Measurements from ENCODE around the gene PSME4.

The PSME4 gene

GRCh38 chr2:53970724-53971602 lies at the start of gene PSME4:
TSS of gene PSME4 (minus strand) at chr2:53970993. CDS start at chr2:53970784, 209 bp downstream.
- peak; percentile 91 to 92 for DNase-seq (ENCODE audit: low read depth in 2 of 2)

- DNase-seq (ENCODE audit: low read depth in 2 of 2): no peak
Observed at GRCh38 chr2:54015798-54016699, 45.3 kb upstream of the PSME4 start.

DNA sequence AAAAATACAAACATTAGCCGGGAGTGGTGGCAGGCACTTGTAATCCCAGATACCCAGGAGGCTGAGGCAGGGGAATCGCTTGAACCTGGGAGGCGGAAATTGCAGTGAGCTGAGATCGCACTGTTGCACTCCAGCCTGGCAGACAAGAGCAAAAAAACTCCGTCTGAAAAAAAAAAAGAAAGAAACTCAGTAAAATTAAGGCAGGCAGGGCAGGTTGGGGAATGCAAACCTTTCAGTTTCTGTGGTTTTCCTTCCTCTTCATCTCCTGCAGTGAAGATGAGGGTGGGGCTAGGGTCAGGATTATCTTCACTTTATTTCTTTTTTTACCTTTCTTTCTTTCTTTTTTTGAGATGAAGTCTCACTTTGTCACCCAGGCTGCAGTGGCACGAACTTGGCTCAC lies 43.2 kb upstream of the PSME4 start:
- no peak for DNase-seq (ENCODE audit: low read depth in 2 of 2)

GRCh38 chr2:54012538-54013141 lies 41.8 kb upstream of the PSME4 start:
- no peak for DNase-seq (ENCODE audit: low read depth in 2 of 2)

- DNase-seq (ENCODE audit: low read depth in 2 of 2): no peak
Observed at GRCh38 chr2:54009549-54009948, 38.8 kb upstream of the PSME4 start.

DNA sequence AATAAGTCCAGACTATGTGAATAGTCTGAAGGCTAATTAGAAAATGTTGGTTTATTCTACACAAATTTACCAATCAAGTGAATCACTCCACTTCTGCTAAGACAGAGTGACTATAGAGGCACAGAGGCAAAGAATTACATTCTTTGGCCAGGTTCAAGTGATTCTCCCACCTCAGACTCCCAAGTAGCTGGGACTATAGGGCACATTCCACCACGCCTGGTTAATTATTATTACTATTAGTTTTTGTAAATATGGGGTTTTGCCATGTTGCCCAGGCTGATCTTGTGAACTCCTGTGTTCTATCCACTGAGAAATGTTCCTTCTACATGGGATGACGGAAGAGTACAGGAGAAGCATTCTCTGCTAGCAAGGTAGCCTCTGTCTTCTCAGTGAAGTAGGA lies 37.6 kb upstream of the PSME4 start:
- DNase-seq (ENCODE audit: low read depth in 2 of 2): no peak

DNA sequence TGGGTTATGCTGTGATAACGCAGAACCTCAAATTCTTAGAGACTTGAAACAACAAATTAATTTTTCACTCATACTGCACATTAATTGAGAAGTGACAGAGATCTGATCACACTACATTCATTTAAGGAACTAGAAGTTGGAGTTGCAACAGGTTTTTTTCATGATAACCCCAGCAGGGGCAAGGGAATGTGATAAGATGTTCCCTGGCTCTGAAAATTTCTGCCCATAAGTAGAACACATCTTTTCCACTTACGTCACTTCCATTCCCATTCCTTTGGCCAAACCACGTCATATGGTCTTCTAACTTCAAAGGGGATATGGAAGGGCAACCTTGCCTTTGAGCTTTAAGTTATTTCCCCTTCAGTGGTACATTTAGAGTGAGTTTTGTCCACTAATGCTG lies 29.7 kb upstream of the PSME4 start:
- no peak for DNase-seq (ENCODE audit: low read depth in 2 of 2)

GRCh38 chr2:54000122-54000521 lies 29.3 kb upstream of the PSME4 start:
- DNase-seq (ENCODE audit: low read depth in 2 of 2): no peak

DNA sequence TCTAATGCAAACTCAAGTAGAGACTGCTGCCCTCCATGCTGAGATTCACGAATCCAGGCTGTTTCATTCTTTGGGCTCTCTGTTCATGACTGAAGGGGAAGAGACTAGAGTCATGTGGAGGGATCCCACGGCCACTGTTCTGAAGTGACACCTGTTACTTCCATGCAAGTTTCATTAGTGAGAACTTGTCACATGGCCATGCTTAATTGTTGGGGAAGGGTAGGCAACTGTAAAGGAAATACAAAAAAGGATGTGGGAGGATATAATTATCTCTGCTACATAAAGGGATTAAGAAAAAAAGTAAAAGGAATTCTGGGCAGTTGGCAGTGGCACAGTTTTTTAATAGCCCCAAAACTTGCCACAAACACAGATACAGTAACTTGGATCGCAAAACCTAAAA lies 28.0 kb upstream of the PSME4 start:
- no peak for DNase-seq (ENCODE audit: low read depth in 2 of 2)

- no peak for DNase-seq (ENCODE audit: low read depth in 2 of 2)
Observed at GRCh38 chr2:53994818-53995808, 24.3 kb upstream of the PSME4 start.

DNA sequence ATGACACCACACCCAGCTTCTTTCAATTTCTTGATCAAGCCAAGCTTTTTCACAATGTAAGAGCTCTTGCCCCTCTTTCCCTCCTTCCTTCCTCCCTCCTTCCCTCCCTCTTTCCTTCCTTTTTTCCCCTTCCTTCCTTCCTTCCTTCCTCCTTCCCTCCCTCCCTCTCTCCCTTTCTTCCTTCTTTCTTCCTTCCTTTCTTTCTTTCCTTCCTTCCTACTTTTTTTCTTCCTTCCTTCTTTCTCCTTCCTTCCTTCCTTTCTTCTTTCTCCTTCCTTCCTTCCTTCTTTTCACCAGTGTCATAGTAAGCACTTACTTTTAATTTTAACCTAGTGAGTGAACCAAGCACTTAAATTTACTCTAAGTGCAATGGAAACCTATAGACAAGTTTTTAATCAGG lies 21.2 kb upstream of the PSME4 start:
- no peak for DNase-seq (ENCODE audit: low read depth in 2 of 2)

GRCh38 chr2:53989210-53989862 lies 18.5 kb upstream of the PSME4 start:
- no peak for DNase-seq (ENCODE audit: low read depth in 2 of 2)

DNA sequence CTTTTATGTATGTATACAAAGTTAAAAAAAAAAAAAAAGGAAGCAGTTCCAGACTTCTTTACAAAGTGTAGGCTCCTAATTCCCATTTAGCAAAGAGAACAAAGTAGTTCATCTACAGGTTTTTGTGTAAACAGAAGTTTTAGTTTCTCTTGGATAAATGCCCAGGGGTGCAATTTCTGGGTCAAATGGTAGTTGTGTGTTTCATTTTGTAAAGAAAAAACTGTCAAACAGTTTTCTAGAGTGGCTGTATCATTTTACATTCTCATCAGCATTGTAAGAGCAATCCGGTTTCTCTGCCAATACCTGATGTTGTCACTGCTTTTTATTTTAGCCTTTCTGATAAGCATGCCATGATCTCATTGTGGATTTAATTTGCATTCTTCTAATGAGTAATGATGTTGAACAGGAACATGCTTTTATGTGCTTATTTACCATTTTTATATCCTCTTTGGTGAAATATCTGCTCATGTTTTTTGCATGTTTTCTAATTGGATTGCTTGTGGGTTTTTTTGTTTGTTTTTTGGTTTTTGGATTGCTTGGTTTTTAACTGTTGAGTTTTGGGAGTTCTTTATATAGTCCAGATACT lies 16.6 kb upstream of the PSME4 start:
- DNase-seq (ENCODE audit: low read depth in 2 of 2): no peak

GRCh38 chr2:53985646-53986045 lies 14.9 kb upstream of the PSME4 start:
- no peak for DNase-seq (ENCODE audit: low read depth in 2 of 2)

- DNase-seq (ENCODE audit: low read depth in 2 of 2): no peak
Observed at GRCh38 chr2:53969968-53970723, 647 bp downstream of the PSME4 start.

DNA sequence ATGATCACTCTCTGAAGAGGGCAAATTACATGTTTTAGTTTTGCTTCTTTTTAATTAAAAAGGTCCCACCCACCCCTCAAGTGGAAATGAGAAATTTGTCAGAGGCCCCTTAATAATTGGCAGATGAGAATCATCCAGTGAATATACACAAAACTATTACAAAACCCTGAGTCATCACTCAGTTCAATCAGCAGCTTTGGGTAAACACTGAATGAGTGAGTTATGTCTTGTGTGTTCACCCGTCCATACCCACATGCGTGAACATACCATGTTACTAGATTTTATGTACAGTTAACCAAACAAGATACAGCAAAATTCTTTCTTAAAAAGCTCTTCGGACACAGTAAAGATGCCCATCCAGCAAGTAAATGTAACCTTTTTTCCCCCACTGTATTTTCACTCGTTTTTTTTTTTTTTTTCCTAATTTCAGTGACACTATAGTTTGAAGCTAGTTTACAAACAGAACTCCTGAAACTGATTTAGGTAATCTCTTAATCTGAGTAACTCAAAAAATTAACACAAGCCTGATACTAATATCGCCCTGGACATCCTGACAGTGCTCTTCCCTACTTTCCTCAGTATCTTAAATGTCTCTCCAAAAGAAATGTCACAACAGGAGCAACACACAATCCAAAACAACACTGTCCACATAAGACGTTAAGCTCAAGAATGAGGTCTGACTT lies 1.4 kb downstream of the PSME4 start:
- DNase-seq (ENCODE audit: low read depth in 2 of 2): no peak

DNA sequence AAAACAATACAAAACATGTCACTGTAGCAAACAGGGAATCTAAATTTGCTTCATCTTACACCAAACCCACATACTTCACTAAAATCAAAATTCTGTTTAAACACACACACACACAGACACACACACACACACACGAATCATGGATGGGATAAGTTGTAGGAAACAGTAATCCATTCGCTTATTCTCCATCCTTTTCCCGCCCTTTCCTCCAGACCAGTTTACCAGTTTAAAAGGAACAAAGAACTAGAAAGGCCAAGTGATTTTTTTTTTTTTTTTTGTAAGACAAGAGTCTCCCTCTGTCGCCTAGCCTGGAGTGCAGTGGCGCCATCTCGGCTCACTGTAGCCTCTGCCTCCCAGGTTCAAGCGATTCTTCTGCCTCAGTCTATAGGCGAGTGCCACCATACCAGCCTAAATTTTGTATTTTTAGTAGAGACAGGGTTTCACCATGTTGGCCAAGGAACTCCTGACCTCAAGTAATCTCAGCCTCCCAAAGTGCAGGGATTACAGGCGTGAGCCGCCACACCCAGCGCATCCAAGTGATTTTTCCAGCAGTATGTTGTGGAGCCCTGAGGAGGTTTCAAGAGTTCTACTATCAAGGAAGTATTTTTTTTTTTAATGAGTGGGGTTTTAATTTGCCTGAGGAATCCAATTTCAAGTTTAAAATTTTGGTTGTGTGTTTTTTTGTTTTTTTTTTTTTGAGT lies 5.7 kb downstream of the PSME4 start:
- DNase-seq (ENCODE audit: low read depth in 2 of 2): no peak

DNA sequence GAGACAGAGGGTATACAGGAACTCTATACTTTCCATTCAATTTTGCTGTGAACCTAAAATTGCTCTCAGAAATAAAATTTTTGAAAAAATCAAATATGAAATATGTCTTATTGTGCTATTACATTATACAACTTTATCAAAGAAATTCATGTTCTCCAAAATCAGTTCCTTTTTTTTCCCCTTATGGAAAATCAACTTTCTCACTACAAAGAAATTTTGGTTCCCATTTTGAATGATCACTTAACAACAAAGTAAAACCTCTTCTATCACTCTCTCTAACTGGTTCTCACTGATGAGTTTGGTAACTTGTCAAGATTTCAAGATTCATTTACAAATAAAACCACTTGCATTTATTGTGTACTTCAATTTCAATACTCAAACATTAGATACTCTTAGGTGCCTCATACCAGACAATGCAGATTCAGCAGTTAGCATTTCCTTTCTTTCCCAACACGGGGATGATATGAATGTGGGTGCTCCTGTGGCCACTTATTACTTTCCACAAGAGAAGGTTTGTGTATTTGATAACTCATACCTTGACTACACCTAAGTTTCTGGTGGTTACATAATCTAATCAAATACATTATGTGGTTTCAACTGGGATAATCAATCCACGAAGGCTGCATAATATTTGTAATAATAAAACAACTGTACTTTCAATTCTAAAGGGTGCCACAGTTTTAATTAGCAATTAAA lies 6.4 kb downstream of the PSME4 start:
- DNase-seq (ENCODE audit: low read depth in 2 of 2): no peak
